GM13976 (cell line): ENCODE data around the gene AKT2.

ENCODE experiments used
- DNase-seq: peaks from one replicate; pipeline ENCODE4 v3.0.0; 2012; ENCODE audit warnings: low spot score
- in situ Hi-C: fragments of 300-500 bp; cut with MboI; formaldehyde crosslinking; loops from one replicate; pipeline ENCODE4 v1.12.0; 2022; ENCODE audit warnings: low sequenced_read_pairs, mixed read lengths, inconsistent platforms; ENCODE audit not compliant: unreplicated experiment
- TF ChIP-seq, protein P1 (sequence below): IDR thresholded peaks from 2 replicates; pipeline ENCODE4 v1.5.1; 2012; ENCODE audit warnings: borderline replicate concordance, mild to moderate bottlenecking; ENCODE audit not compliant: insufficient read depth; ENCODE audit errors: extremely low read depth, missing control alignments, control extremely low read depth

The AKT2 gene

DNA sequence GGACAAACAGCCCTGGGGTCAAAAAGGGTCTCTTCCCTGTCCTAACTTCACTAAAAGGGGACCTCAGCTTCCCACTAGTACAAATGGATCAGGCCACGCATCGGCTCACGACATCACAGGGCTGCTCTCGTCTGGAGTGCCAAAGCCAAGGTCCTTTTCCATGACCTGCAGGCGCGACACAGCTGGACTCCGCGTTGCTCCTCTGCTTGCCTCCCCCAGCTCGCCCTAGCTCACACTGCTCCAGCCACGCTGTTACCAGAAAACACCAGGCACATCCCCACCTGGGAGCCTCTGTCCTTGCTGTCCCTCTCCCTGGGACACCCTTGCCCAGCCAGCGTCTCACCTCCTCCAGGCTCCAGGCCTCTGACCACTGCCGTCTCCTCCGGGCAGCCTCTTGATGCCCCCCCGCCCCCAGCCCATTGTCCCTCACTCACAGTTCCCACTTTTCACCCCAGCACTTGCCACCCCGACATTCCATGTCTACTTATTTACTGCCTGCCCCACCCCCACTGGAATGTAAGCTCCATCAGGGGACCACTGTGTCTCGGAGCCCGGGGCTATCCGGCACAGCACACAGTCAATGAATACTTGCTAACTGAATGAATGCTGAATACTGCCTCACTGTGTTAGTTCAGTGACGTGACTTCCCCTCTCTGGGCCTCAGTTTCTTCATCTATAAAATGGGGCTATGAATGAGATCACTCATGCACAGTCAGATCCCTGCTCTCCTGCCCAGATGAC lies 20.7 kb downstream of the AKT2 start:
- no peak for DNase-seq
- in situ Hi-C loops, result no loop called here
- TF ChIP-seq, protein P1, sequence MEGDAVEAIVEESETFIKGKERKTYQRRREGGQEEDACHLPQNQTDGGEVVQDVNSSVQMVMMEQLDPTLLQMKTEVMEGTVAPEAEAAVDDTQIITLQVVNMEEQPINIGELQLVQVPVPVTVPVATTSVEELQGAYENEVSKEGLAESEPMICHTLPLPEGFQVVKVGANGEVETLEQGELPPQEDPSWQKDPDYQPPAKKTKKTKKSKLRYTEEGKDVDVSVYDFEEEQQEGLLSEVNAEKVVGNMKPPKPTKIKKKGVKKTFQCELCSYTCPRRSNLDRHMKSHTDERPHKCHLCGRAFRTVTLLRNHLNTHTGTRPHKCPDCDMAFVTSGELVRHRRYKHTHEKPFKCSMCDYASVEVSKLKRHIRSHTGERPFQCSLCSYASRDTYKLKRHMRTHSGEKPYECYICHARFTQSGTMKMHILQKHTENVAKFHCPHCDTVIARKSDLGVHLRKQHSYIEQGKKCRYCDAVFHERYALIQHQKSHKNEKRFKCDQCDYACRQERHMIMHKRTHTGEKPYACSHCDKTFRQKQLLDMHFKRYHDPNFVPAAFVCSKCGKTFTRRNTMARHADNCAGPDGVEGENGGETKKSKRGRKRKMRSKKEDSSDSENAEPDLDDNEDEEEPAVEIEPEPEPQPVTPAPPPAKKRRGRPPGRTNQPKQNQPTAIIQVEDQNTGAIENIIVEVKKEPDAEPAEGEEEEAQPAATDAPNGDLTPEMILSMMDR, result no peak

DNA sequence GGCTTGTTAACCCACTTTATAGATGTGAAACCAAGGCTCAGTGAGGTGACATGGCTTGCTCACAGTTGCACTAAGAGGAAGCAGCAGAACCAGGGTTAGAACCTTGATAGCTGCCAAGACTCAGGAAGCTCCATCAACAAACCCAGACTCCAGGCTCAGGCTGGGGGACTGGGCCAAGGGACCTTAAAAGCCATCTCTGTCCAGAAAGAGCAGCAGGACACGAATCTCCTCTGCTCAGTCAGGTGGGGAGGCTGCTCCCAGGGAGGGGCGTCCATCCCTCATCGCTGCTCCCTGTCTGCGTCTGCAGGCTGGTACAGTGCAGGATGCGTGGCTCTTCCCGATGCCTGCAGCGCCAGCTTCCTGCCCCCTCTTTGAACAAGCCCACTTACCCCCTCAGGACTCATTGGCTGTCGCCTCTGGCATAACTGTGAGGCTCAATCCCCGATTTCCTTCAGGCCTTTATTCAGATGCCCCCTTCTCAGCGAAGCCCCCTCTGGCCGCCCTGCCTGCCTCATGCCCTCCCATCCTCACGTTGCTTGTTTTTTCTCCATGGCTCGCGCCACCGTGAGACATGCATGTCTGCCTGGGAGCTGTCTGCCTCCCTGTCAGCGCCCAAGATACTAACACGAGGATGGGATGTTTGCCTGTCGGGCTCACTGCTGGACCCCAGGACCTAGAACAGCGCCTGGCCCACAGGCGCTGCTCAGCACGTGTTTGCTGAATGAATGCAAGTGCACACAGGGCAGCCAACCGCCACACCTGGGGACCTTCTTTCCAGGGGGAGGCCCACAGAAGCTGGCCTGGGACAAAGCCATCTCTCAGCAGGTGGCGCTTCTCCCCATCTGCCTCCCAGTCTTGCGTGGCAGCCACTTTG lies 21.5 kb downstream of the AKT2 start:
- in situ Hi-C loops, result no loop called here
- TF ChIP-seq, protein P1, result peak; percentile 0
- no peak for DNase-seq

DNA sequence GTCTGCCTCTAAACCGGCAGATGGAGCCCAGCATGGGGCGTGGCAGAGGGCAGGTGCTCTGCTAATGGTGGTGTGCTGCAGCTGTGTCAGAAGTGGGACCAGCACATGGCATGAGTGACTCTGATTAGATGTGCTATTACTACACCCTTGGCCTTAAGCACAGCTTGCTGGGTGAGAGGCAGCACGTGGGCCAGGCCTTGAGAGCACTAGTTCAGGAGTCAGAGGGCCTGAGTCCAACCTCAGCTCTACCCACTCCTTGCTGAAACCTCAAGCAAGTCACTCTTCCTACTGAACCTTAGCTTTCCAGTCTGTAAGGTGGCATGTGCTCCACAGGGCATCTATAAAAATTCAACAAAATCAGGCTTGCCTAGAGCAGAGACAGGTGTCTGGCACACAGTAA lies 22.7 kb downstream of the AKT2 start:
- in situ Hi-C loops, result no loop called here
- no peak for DNase-seq
- TF ChIP-seq, protein P1, result no peak

DNA sequence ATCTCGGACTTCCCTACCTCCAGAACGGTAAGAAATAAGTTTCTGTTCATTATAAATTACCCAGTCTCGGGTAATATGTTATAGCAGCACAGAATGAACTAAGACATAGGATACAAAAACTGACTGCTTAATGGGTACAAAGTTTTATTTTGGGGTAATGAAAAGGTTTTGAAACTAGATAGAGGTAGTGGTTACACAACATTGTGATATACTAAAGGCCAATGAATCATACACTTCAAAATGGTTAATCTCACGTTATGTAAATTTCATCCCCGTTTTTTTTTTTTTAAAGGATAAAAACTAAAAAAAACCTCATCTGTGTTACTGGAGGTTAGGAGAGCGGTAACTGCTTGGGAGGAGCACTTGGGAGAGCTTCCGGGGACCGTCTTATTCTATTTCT lies 23.5 kb downstream of the AKT2 start:
- DNase-seq, result no peak

GRCh38 chr19:40257096-40257517 lies 28.0 kb downstream of the AKT2 start:
- in situ Hi-C loops, result no loop called here
- TF ChIP-seq, protein P1, result no peak
- no peak for DNase-seq

More for the DNA sequence above, 23.5 kb downstream of the AKT2 start:
- TF ChIP-seq, protein P1, result no peak
- in situ Hi-C loops, result no loop called here

- no peak for DNase-seq
- TF ChIP-seq, protein P1, result no peak
- in situ Hi-C loops, result no loop called here
Measured at GRCh38 chr19:40256512-40256911, 28.6 kb downstream of the AKT2 start.
